ENCODE data around the gene HAO1.

GRCh38 chr20:7984192-7984591 lies 43.9 kb upstream of the HAO1 start:
- TF ChIP-seq CTCF (IDR thresholded peaks at IDR 0.05), result no peak
- TF ChIP-seq POLR2A (IDR thresholded peaks at IDR 0.05), result no peak

All from right lobe of liver (tissue), 4 donors.